Small intestine (tissue), 7 donors: ENCODE results near the gene TELO2. TPM values are rescaled to one million over a fixed set of nuclear protein-coding genes. Genes with fewer than 3 reads are reported as not detected.

Experiments used
- DNase-seq, 2 donors: peaks; one replicate each; pipeline versions ENCODE4 v3.0.0 to v3.0.0-alpha.2; 2013
- FAIRE-seq: peaks from 2 replicates; lab custom pipeline; 2012; peaks lifted over from hg19 to GRCh38; lab: Jason Lieb, UNC
- H3K27ac ChIP-seq, 3 donors: one replicate each; pipeline ENCODE4 v1.5.1; 2013; ENCODE audit warnings: low read length in 2 of 3, mild to moderate bottlenecking in 2 of 3, control low read depth in 1 of 3, inconsistent platforms in 1 of 3, low read depth in 1 of 3, moderate library complexity in 1 of 3
- H3K27me3 ChIP-seq, 3 donors: one replicate each; pipeline ENCODE4 v1.6.1; 2013; ENCODE audit warnings: low read length in 3 of 3, inconsistent platforms in 1 of 3; ENCODE audit not compliant: control insufficient read depth in 3 of 3, insufficient read depth in 3 of 3
- H3K36me3 ChIP-seq, 3 donors: one replicate each; pipeline ENCODE4 v1.6.1; 2013; ENCODE audit warnings: low read length in 3 of 3, inconsistent platforms in 1 of 3, low read depth in 1 of 3, mild to moderate bottlenecking in 1 of 3, moderate library complexity in 1 of 3; ENCODE audit not compliant: control insufficient read depth in 3 of 3, insufficient read depth in 2 of 3
- H3K4me1 ChIP-seq, 3 donors: one replicate each; pipeline ENCODE4 v1.6.1; 2013; ENCODE audit warnings: low read length in 2 of 3, inconsistent platforms in 1 of 3, low read depth in 1 of 3, mild to moderate bottlenecking in 1 of 3, moderate library complexity in 1 of 3; ENCODE audit not compliant: control insufficient read depth in 3 of 3, insufficient read depth in 2 of 3
- H3K4me3 ChIP-seq, 3 donors: one replicate each; pipeline ENCODE4 v1.5.1; 2013; ENCODE audit warnings: low read length in 3 of 3, control low read depth in 1 of 3, inconsistent platforms in 1 of 3, low read depth in 1 of 3, mild to moderate bottlenecking in 1 of 3, moderate library complexity in 1 of 3
- H3K9me3 ChIP-seq, 2 donors: one replicate each; pipeline ENCODE4 v1.6.1; 2013; ENCODE audit warnings: low read depth in 1 of 2, low read length in 1 of 2; ENCODE audit not compliant: control insufficient read depth in 2 of 2, insufficient read depth in 1 of 2
- WGBS, 3 donors: extraction: QIAGEN DNeasy Blood & Tissue Kit; methylation state at CpG; one replicate each; pipeline ENCODE4 v1.1.7; 2013; 5-methylcytosine and 5-hydroxymethylcytosine counted together
- polyA plus RNA-seq, 4 donors: library from polyadenylated mRNA; stranded (reverse) in 3 of 4; unstranded in 1 of 4; fragments of 200-250 nt in 3 of 4; fragments of 120-200 nt in 1 of 4; gene quantifications; one replicate each; pipeline versions ENCODE4 v1.2.1 to v1.2.3, GENCODE V29; 2013
- donor health status: healthy with polysubstance abuse.
- donor health status: control.
- donor health status: control.
- donor health status: Bipolar disorder and iron deficiency.
- donor health status: healthy.

TELO2 gene
- polyA plus RNA-seq, 4 donors: 41.3 to 50.3 (median 44.7) TPM

- H3K4me1 ChIP-seq: peaks cover 0 to 10% (median 0%) of the 10 kb centered on the region in 3 donors
- 80 to 91% (median 86%) methylated on average over 19 of the region's 19 CpGs for WGBS, 3 donors
- H3K27ac ChIP-seq: no peak within 1 kb of the TSS
- DNase-seq: no peak
- no peaks in the 10 kb centered on the region for H3K36me3 ChIP-seq
- no peak within 1 kb of the TSS for H3K4me3 ChIP-seq
- no peaks in the 10 kb centered on the region for H3K9me3 ChIP-seq
- FAIRE-seq: no peak
- peaks cover 0 to 2% (median 0%) of the 10 kb centered on the region in 3 donors for H3K27me3 ChIP-seq
Measured at GRCh38 chr16:1488619-1489018, 4.5 kb upstream of the TELO2 start, which contains the start of gene PTX4. PTX4 (minus strand) TSS chr16:1488944; CDS start chr16:1488909, 35 bp downstream.

GRCh38 chr16:1489077-1489476 is 4.1 kb upstream of the TELO2 start:
- no peak overlapping the region for H3K27ac ChIP-seq
- peaks cover 0 to 10% (median 0%) of the 10 kb centered on the region in 3 donors for H3K4me1 ChIP-seq
- DNase-seq (no peak), FAIRE-seq (no peak)
- H3K9me3 ChIP-seq: no peaks in the 10 kb centered on the region
- no peak overlapping the region for H3K4me3 ChIP-seq
- no peaks in the 10 kb centered on the region for H3K36me3 ChIP-seq
- 91 to 94% (median 92%) methylated on average over 12 of the region's 12 CpGs for WGBS, 3 donors
- H3K27me3 ChIP-seq: no peaks in the 10 kb centered on the region

- 80 to 86% (median 81%) methylated on average over 12 of the region's 12 CpGs for WGBS, 3 donors
- H3K4me1 ChIP-seq: peaks cover 0 to 19% (median 0%) of the 10 kb centered on the region in 3 donors
- H3K9me3 ChIP-seq: no peaks in the 10 kb centered on the region
- DNase-seq: no peak
- no peaks in the 10 kb centered on the region for H3K27me3 ChIP-seq
- H3K36me3 ChIP-seq: peaks cover 0 to 22% (median 0%) of the 10 kb centered on the region in 3 donors
- FAIRE-seq: no peak
- no peak overlapping the region for H3K27ac ChIP-seq
- H3K4me3 ChIP-seq: no peak overlapping the region
Measured at GRCh38 chr16:1491327-1491726, 1.8 kb upstream of the TELO2 start.

GRCh38 chr16:1492082-1492922 is 858 bp upstream of the TELO2 start:
- DNase-seq: no peak
- H3K27me3 ChIP-seq: no peaks in the 10 kb centered on the region
- H3K4me1 ChIP-seq: peaks cover 0 to 19% (median 0%) of the 10 kb centered on the region in 3 donors
- peak overlapping the region; percentile 61 to 95 (median 84) for H3K27ac ChIP-seq
- H3K4me3 ChIP-seq: peak overlapping the region in 2 of 3 donors; percentile 78 to 79
- peaks cover 0 to 32% (median 3%) of the 10 kb centered on the region in 3 donors for H3K36me3 ChIP-seq
- WGBS, 3 donors: 81 to 86% (median 81%) methylated on average over 23 of the region's 23 CpGs
- no peak for FAIRE-seq
- no peaks in the 10 kb centered on the region for H3K9me3 ChIP-seq

- DNase-seq (peak in 1 of 2 donors; percentile 9), FAIRE-seq (no peak)
- Histone ChIP-seq H3K27ac (peak overlapping the region in 1 of 3 donors; percentile 77), H3K4me3 (peak overlapping the region; percentile 78 to 80 (median 79)), H3K4me1 (peaks cover 0 to 19% (median 0%) of the 10 kb centered on the region in 3 donors), H3K36me3 (peaks cover 0 to 44% (median 3%) of the 10 kb centered on the region in 3 donors), H3K9me3 (no peaks in the 10 kb centered on the region), H3K27me3 (no peaks in the 10 kb centered on the region)
- 1% methylated on average over 10 to 30 of the region's 30 CpGs for WGBS, 3 donors
Measured at GRCh38 chr16:1493746-1494094, 560 bp downstream of the TELO2 start.

GRCh38 chr16:1494129-1494640 is 1.0 kb downstream of the TELO2 start:
- Histone ChIP-seq H3K4me3 (peak overlapping the region in 2 of 3 donors; percentile 78 to 79), H3K27me3 (no peaks in the 10 kb centered on the region), H3K27ac (no peak overlapping the region), H3K36me3 (peaks cover under 1 to 49% (median 3%) of the 10 kb centered on the region in 3 donors), H3K4me1 (peaks cover 0 to 19% (median 0%) of the 10 kb centered on the region in 3 donors), H3K9me3 (no peaks in the 10 kb centered on the region)
- FAIRE-seq (no peak), DNase-seq (peak; percentile 13 to 32)
- WGBS, 3 donors: 28 to 32% (median 30%) methylated on average over 23 to 25 of the region's 25 CpGs

- Histone ChIP-seq H3K4me1 (peaks cover 0 to 19% (median 0%) of the 10 kb centered on the region in 3 donors), H3K27me3 (no peaks in the 10 kb centered on the region), H3K27ac (no peak overlapping the region), H3K9me3 (no peaks in the 10 kb centered on the region), H3K36me3 (peaks cover 2 to 54% (median 6%) of the 10 kb centered on the region in 3 donors), H3K4me3 (no peak overlapping the region)
- 73 to 92% (median 85%) methylated on average over 13 of the region's 13 CpGs for WGBS, 3 donors
- no peak for FAIRE-seq
- DNase-seq: no peak
Measured at GRCh38 chr16:1494711-1495110, 1.6 kb downstream of the TELO2 start.

- Histone ChIP-seq H3K36me3 (peaks cover 2 to 60% (median 6%) of the 10 kb centered on the region in 3 donors), H3K9me3 (no peaks in the 10 kb centered on the region), H3K27ac (no peak overlapping the region), H3K4me3 (no peak overlapping the region), H3K4me1 (peaks cover 0 to 19% (median 0%) of the 10 kb centered on the region in 3 donors), H3K27me3 (no peaks in the 10 kb centered on the region)
- FAIRE-seq: no peak
- WGBS, 3 donors: 94 to 98% (median 94%) methylated on average over 39 of the region's 39 CpGs
- DNase-seq: no peak
Measured at GRCh38 chr16:1495211-1495888, 2.2 kb downstream of the TELO2 start.
